Kidney glomerular epithelial cell (primary cell): ENCODE measurements around the gene ATP6V0E2.
"Not testable (repeated sequence)": the region's sequence is repeated elsewhere in the genome, so short reads cannot be mapped to it uniquely, and the experiment has no call there.

Experiments
- DNase-seq: peaks from one replicate; lab custom pipeline; 2025; lab: John Stamatoyannopoulos, UW

Gene ATP6V0E2

DNA sequence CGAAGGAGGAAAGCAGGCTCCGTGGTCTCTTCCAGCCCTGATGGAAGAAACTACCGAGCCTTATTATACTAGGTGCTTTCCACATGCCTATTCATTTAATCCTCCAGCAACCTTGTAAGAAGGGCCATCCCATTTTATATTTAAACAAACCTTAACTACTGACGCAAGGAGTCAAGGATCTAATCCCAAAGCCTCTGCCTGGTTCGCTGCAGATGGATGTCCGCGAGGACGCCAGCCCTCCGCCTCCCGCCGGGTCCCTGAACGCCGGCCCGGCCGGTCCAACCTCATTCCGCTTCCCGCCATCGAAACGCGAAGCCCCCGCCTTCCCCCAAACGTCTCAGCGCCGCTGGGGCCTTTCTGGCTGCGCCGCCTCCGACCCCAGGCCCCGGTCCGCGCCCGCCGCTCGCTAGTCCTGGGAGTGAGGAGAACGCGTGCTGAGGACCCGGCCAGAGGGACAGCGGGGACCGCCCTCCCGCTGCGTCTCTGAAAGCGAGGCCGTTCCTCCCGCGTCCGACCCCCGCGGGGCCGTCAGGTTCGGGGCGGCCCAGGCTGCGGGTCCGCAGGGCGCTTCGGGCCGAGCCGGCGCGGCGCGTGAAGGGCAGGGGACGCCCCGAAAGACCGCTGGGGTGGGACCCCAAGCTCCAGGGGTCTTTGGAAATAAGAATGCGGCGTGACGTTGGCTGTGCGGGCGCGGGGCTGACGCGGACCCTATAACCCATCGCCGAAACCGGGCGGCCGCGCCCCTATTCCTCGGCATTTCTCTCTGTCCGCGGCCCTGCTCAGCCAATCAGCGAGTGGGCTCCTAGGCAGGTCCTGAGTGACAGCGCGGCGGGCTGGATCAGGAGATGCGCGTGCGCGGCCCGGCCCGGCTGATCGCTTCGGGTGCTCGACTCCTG is at the start of gene ATP6V0E2:
TSS of gene ATP6V0E2 (plus strand) at position 896 of the 896 bp plus-strand sequence. CDS start 97 bp downstream, outside the sequence.
- DNase-seq, result peak; percentile 85

DNA sequence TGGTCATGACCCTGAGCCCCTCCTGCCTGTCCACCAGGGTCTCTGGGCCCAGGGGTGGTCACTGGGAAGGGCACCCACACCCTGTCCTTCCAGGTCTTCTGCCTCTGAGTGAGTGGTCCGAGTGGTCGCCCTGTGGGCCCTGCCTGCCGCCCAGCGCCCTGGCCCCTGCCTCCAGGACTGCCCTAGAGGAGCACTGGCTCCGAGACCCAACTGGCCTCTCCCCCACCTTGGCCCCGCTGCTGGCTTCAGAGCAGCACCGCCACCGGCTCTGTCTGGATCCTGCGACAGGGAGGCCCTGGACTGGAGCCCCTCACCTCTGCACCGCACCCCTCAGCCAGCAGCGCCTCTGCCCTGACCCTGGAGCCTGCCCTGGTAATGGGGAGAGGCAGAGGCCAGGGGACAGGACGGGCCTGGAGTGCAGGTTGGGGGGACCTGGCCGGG is 49.4 kb upstream of the ATP6V0E2 start:
- no peak for DNase-seq

GRCh38 chr7:149824748-149825566 is 48.8 kb upstream of the ATP6V0E2 start:
- no peak for DNase-seq

GRCh38 chr7:149825567-149826343 is 48.0 kb upstream of the ATP6V0E2 start:
- DNase-seq, result no peak

GRCh38 chr7:149826344-149827088 is 47.3 kb upstream of the ATP6V0E2 start:
- no peak for DNase-seq

DNA sequence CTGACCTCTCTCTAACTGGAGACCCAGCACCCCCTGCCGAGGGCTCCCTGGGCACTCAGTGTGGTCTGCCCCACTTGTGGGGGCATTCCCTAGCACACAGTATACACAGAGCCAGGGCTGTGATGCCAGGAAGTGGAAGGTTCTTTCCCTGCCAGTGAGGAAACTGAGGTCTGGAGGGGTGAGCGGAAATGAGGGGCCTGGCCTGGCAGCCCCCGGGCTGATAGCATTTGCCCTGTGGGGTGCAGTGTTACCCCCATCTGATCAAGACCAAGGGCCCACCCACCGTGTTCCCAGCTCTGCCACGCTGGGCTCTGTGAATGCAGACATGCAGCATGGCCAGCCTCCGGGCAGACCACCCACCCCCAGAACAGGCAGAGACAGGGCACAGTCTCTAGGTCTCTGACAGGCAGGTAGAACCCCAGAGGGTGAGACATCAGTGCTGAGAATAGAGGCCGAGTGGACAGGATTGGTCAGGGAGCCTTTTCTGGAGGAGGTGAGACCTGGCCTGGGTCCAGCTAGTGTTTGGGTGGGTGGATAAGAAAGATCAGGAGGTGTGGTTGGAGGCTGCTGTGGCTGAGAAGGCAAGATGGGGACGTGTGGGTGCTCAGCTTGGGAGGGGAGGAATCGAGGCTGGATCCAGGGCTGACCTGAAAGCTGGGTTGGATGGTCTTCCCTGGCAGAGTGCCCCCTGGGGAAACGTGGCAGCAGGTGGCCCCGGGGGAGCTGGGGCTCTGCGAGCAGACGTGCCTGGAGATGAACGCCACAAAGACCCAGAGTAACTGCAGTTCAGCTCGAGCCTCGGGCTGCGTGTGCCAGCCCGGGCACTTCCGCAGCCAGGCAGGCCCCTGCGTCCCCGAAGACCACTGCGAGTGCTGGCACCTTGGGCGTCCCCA is 46.4 kb upstream of the ATP6V0E2 start:
- DNase-seq, result no peak

DNA sequence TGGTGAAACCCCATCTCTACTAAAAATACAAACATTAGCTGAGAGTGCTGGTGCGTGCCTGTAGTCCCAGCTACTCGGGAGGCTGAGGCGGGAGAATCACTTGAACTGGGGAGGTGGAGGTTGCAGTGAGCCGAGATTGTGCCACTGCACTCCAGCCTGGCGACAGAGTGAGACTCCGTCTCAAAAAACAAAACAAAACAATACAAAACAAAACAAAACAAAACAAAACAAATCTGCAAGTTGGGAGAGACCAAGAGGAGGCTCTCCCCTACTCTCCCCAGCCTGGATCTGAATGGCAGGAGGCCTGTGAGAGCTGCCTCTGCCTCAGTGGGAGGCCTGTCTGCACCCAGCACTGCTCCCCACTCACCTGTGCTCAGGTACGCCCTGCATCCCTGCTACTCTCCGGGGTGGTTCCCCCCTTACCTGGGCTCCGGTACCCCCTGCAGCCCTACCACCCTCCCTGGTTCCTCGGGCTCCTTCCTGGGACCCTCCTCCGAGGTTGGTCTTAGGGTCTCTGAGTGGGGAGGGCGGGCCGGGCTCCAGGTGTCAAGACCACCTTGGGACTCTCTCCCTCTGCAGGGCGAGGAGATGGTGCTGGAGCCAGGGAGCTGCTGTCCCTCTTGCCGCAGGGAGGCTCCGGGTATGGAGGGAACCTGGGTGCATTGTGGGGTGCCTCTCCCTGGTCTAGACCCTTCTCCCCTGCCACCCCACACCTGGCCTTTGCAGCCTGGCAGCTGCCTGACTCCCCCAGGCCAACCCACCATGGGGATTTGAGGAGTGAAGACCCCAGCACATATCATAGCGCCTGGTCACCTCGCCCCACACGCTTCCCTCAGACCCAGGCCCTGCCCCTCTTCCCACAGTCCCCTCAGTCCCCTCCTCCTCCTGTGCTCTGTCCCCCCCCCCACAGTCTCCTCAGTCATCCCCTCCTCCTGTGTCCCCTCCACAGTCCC is 45.1 kb upstream of the ATP6V0E2 start:
- no peak for DNase-seq

DNA sequence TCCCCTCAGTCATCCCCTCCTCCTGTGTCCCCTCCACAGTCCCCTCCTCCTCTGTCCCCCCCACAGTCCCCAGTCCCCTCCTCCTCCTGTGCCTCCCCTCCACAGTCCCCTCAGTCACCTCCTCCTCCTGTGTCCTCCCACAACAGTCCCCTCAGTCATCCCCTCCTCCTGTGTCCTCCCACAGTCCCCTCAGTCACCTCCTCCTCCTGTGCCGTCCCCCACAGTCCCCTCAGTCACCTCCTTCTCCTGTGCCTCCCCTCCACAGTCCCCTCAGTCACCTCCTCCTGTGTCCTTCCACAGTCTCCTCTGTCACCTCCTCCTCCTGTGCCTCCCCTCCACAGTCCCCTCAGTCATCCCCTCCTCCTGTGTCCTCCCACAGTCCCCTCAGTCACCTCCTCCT is 43.2 kb upstream of the ATP6V0E2 start:
- not testable (repeated sequence) for DNase-seq

GRCh38 chr7:149830997-149831740 is 42.6 kb upstream of the ATP6V0E2 start:
- DNase-seq, result no peak

DNA sequence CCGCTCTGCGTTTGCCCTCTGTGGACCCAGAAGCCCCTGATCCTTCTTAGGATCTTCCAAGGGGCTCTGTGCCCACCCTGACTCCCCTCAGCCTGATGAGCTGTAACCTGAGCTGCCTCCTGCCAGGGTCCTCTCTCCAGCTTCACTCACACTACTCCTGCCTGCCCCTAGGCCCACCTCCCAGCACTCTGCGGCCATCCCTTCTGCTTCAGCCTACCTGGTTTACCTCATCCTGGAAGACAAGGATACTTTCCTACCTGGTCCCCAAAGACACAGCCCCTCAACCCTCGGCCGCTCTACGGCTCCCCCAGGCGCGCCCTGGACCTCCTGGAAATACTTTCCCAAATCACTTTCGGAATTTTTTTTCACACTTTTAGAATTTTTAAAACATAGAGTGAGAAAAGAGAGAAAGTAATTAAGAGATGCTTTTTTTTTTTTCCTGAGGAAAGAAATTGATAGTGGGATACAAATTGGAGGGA is 42.0 kb upstream of the ATP6V0E2 start:
- DNase-seq, result no peak

- no peak for DNase-seq
These were observed 41.3 kb upstream of the ATP6V0E2 start for GRCh38 chr7:149832332-149833041.

DNA sequence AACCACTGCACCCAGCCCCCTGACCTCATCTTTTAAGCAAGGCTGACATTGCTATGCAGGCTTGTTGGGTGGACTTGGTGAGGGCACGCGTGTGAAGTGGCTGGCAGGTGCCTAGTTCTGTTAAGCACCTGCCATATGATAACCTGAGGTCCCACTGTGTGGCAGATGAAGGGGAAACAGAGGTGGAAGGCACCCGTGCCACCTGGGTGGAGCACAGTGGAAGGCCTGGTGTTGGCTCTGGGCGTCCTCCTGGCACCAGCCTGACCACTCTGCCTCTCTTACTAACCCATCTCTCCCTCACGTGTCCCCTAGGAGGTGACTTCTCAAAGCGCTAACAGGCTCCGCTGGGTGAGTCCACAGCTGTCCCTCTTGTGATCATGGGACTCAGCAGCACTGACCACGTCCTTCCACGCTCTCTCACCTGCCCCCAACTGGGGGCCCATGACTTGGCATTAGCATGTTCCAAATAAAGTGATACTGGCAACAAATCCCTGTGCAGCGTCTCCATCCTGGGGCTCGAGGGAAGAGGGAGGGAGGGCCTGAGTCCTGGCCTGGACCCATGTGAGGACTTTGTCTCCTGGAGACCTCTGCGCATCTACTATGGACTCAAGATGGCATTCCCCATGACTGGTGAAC is 40.2 kb upstream of the ATP6V0E2 start:
- DNase-seq, result no peak

GRCh38 chr7:149834601-149835000 is 39.2 kb upstream of the ATP6V0E2 start:
- DNase-seq, result no peak

- DNase-seq, result no peak
These were observed 37.3 kb upstream of the ATP6V0E2 start for GRCh38 chr7:149836434-149836833.

- DNase-seq, result no peak
These were observed 36.1 kb upstream of the ATP6V0E2 start for GRCh38 chr7:149837564-149838223.

GRCh38 chr7:149838224-149838991 is 35.4 kb upstream of the ATP6V0E2 start, which contains the start of gene ZNF862:
TSS of gene ZNF862 (plus strand) at chr7:149838375. CDS start at chr7:149838612, 237 bp downstream.
- peak; percentile 97 for DNase-seq
